Measurements from ENCODE around the gene SPEF2.

The SPEF2 gene

DNA sequence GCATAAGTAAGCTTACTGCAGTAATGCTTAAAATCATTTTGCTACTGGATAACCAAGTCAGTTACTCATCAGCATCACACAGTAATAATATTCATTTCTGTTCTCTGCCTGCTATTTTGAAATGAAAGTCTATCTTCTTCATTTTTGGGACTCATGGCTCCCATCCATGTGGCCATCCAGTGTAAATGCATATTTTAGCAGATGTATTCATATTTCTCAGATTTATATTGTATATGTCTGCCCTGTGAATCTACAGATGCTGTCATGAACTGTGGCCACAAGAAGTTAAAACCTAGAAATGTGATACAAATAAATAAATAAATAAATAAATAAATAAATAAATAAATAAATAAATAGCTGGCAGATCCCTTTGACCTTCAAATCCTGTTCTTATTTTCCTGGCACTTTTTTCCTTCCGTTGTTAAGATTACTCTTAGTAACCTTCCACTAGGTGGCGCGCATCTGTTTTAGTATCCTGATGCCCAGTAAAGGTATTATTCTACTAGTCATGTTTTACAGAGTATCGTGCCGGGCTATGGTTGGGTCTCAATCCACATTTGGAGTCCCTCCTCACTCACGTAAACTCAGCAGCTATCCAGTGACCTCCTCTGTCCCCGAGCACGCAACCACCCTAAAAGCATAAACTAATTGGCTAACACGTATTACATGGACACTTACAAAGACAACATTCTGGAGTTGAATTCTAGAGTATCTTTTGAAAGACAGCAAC lies 159.9 kb downstream of the SPEF2 start:
- H3K4me3 ChIP-seq (ENCODE audit: low read depth, low read length) = no peak overlapping the region
- no peak overlapping the region for H3K9ac ChIP-seq (ENCODE audit: low read length)
- H3K27me3 ChIP-seq (ENCODE audit: control insufficient read depth, insufficient read depth, low read length) = peaks cover 15% of the 10 kb centered on the region
- H3K27ac ChIP-seq (ENCODE audit: low read depth, low read length) = no peak overlapping the region
- no peaks in the 10 kb centered on the region for H3K36me3 ChIP-seq (ENCODE audit: control insufficient read depth, insufficient read depth, low read length)
- H3K9me3 ChIP-seq (ENCODE audit: control insufficient read depth, insufficient read depth, low read depth, low read length) = no peaks in the 10 kb centered on the region
- H3K4me1 ChIP-seq (ENCODE audit: control insufficient read depth, insufficient read depth, low read length) = no peaks in the 10 kb centered on the region

DNA sequence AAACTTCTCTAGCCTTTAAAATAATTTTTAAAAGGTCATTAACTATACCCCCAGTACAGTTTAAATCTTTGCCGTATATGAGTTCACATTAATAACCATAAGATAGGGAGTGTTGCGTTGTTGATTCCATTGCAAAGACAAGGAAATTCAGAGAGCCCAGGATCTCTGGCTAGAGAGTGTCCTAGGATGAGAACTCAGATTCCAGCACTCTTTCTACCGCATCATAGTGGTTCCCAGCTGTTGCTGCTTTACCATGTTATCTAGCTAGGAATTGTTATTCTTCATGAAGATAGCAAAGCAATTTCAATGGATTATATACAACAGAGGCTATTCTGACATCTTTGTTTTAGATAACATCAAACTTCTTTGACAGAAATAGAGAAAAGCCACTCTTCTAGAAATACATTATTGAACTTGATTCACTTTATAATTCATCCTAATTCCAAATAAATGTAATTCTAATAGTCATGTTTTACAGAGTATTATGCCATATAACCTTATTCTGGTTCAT lies 160.7 kb downstream of the SPEF2 start:
- H3K4me1 ChIP-seq (ENCODE audit: control insufficient read depth, insufficient read depth, low read length) = no peaks in the 10 kb centered on the region
- peaks cover 13% of the 10 kb centered on the region for H3K27me3 ChIP-seq (ENCODE audit: control insufficient read depth, insufficient read depth, low read length)
- H3K27ac ChIP-seq (ENCODE audit: low read depth, low read length) = no peak overlapping the region
- no peaks in the 10 kb centered on the region for H3K9me3 ChIP-seq (ENCODE audit: control insufficient read depth, insufficient read depth, low read depth, low read length)
- no peak overlapping the region for H3K9ac ChIP-seq (ENCODE audit: low read length)
- no peak overlapping the region for H3K4me3 ChIP-seq (ENCODE audit: low read depth, low read length)
- H3K36me3 ChIP-seq (ENCODE audit: control insufficient read depth, insufficient read depth, low read length) = no peaks in the 10 kb centered on the region

DNA sequence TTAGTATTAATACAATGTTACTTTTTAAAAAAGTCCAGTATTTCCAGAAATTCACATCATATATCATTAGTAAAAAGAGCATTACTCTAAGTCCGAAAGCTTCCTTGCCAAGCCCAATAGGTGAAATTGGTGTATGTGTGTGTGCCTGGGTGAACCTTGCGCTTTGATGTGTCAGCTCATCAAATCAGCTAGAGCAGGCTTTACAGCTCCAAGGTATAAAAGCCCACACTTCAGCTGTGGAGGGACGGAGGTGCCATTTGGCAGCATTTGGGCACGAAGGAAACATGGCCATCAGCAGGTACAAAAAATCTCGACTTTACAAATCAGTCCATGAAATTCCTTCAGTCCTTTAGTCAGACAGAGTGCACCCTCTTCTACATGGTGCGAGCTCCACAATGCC lies 162.6 kb downstream of the SPEF2 start:
- H3K36me3 ChIP-seq (ENCODE audit: control insufficient read depth, insufficient read depth, low read length) = no peaks in the 10 kb centered on the region
- no peaks in the 10 kb centered on the region for H3K9me3 ChIP-seq (ENCODE audit: control insufficient read depth, insufficient read depth, low read depth, low read length)
- no peak overlapping the region for H3K9ac ChIP-seq (ENCODE audit: low read length)
- H3K4me1 ChIP-seq (ENCODE audit: control insufficient read depth, insufficient read depth, low read length) = no peaks in the 10 kb centered on the region
- no peak overlapping the region for H3K27ac ChIP-seq (ENCODE audit: low read depth, low read length)
- H3K27me3 ChIP-seq (ENCODE audit: control insufficient read depth, insufficient read depth, low read length) = peaks cover 12% of the 10 kb centered on the region; the same call in 1 of the 2 replicates
- no peak overlapping the region for H3K4me3 ChIP-seq (ENCODE audit: low read depth, low read length)

DNA sequence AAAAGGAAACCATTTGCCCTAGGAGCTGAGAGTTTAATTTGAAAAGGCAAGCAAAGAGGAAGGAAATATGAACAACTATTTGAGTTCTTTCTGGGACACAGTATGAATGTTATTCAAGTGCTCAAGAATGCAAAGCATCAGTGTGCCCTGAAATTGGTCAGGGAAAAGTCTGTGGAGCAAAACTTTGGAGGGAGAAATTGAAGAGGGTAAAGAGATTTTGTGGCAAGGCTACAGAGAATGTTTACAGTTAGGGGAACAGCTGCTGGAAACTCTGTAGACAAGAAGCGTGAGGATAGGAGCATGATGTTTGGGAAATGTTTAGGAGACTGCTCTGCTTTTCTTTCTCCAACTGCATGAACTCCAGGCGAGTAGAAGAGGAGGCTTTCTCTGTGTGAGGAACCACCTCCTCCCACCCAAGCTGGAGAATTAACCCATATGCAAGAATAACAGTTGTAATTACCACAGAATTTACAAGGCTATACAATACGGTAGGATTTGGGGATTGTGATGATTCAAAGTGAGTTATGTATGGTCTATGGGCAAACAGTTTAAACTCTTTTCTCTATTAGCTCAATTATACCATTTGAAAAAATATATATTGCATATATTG lies 163.6 kb downstream of the SPEF2 start:
- Histone ChIP-seq H3K9ac (ENCODE audit: low read length) (no peak overlapping the region), H3K9me3 (ENCODE audit: control insufficient read depth, insufficient read depth, low read depth, low read length) (no peaks in the 10 kb centered on the region)

DNA sequence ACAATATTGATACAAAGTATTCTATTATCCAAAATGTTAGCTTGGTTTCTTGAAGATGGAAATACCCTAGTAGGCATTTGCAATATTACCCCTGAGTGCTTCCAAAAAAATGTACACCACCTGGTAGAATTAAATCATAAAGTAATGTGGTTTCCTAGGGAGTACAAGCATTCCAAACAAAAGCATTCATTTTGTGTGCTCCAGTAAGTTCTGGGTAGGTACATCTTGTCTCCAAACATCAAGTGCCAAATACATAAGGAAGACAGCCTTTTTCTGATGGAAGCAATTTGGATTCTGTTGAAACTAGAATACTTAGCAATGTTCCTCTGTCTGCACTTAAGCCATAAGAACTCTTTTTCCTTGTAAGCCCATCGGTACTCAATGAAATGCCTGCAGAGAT lies 165.9 kb downstream of the SPEF2 start:
- Histone ChIP-seq H3K9ac (ENCODE audit: low read length) (no peak overlapping the region), H3K4me1 (ENCODE audit: control insufficient read depth, insufficient read depth, low read length) (no peaks in the 10 kb centered on the region), H3K36me3 (ENCODE audit: control insufficient read depth, insufficient read depth, low read length) (no peaks in the 10 kb centered on the region), H3K27ac (ENCODE audit: low read depth, low read length) (no peak overlapping the region), H3K9me3 (ENCODE audit: control insufficient read depth, insufficient read depth, low read depth, low read length) (no peaks in the 10 kb centered on the region), H3K4me3 (ENCODE audit: low read depth, low read length) (no peak overlapping the region), H3K27me3 (ENCODE audit: control insufficient read depth, insufficient read depth, low read length) (peaks cover 12% of the 10 kb centered on the region; the same call in 1 of the 2 replicates)

More for the DNA sequence above, 163.6 kb downstream of the SPEF2 start:
- no peak overlapping the region for H3K27ac ChIP-seq (ENCODE audit: low read depth, low read length)
- H3K4me3 ChIP-seq (ENCODE audit: low read depth, low read length) = no peak overlapping the region
- peaks cover 12% of the 10 kb centered on the region; the same call in 1 of the 2 replicates for H3K27me3 ChIP-seq (ENCODE audit: control insufficient read depth, insufficient read depth, low read length)
- H3K4me1 ChIP-seq (ENCODE audit: control insufficient read depth, insufficient read depth, low read length) = no peaks in the 10 kb centered on the region
- H3K36me3 ChIP-seq (ENCODE audit: control insufficient read depth, insufficient read depth, low read length) = no peaks in the 10 kb centered on the region

DNA sequence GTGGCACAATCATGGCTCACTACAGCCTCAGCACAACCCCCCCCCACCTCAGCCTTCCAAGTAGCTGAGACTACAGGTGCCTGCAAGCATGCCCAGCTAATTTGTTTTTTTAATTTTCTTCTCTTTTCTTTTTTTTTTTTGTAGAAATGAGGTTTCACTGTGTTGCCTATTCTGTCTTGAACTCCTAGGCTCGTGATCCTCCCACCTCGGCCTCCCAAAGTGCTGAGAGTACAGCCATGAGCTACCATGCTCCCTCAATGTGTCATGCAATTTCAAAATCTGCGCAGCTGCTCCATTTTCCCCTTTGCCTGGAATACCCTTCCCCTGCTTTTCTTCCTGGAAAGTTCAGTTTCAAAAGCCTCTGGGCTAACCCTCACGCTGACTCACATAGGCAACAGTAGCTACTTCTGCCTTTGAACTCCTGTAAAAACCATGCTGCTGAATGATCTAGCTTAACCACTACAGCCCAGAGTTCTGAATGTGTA lies 168.0 kb downstream of the SPEF2 start:
- no peak overlapping the region for H3K27ac ChIP-seq (ENCODE audit: low read depth, low read length)
- no peaks in the 10 kb centered on the region for H3K9me3 ChIP-seq (ENCODE audit: control insufficient read depth, insufficient read depth, low read depth, low read length)
- H3K4me1 ChIP-seq (ENCODE audit: control insufficient read depth, insufficient read depth, low read length) = no peaks in the 10 kb centered on the region
- H3K27me3 ChIP-seq (ENCODE audit: control insufficient read depth, insufficient read depth, low read length) = 0 out of 2 replicates have a peak, but pooled peaks cover 4% of the 10 kb centered on the region
- no peak overlapping the region for H3K9ac ChIP-seq (ENCODE audit: low read length)
- no peaks in the 10 kb centered on the region for H3K36me3 ChIP-seq (ENCODE audit: control insufficient read depth, insufficient read depth, low read length)
- no peak overlapping the region for H3K4me3 ChIP-seq (ENCODE audit: low read depth, low read length)

DNA sequence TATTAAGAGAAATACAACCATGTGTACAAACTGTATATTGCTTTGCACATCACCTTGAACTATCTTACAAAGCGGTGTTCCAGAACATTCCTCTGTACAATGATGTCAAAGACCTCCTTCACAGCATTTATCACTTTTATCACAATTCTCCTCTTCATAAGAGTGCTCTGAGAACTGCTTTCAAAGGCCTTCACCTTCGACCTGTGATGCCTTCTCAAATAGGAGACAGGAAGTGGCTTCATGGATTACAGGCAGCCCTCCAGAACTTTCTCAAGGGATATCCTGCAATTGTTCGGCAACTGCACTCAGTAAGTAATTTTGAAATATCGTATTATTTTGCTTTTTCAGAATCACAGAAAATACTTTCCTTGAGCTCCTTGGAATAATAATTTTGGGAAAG lies 171.1 kb downstream of the SPEF2 start:
- H3K4me3 ChIP-seq (ENCODE audit: low read depth, low read length) = no peak overlapping the region
- H3K27me3 ChIP-seq (ENCODE audit: control insufficient read depth, insufficient read depth, low read length) = 0 out of 2 replicates have a peak, but pooled peaks cover 1% of the 10 kb centered on the region
- no peaks in the 10 kb centered on the region for H3K36me3 ChIP-seq (ENCODE audit: control insufficient read depth, insufficient read depth, low read length)
- no peak overlapping the region for H3K9ac ChIP-seq (ENCODE audit: low read length)
- no peaks in the 10 kb centered on the region for H3K4me1 ChIP-seq (ENCODE audit: control insufficient read depth, insufficient read depth, low read length)
- no peaks in the 10 kb centered on the region for H3K9me3 ChIP-seq (ENCODE audit: control insufficient read depth, insufficient read depth, low read depth, low read length)
- H3K27ac ChIP-seq (ENCODE audit: low read depth, low read length) = no peak overlapping the region

DNA sequence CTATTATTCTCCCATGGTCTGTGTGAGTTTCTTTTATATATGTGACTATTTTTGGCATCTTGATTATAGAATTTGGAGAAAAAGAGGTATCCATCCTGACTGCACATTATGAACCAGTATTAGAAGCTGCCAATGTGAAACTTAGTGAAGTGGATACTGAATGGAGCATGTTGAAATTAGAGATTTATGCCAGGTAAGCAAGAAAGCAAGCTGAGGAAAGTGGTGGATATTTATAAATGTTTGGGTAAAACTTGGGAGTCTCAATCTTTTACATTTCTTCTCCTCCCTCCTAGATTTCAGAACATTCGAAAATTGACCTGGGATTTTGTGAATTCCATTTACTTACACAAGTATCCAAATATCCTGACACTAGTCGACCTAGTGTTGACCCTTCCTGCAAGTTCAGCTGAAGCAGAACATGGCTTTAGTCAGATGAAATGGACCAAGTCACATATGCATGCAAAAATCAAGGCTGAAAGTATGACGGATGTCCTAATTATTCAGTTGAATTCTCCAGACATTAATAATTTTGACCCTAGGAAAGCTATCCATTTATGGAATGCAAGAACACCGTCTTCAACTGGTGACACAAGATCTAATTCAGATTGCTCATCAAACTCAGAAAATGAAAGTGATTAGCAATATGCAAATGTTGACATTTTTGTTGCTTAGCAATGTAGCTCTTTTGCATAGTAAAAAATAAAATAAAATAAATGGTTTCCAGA lies 172.2 kb downstream of the SPEF2 start:
- H3K27me3 ChIP-seq (ENCODE audit: control insufficient read depth, insufficient read depth, low read length) = no peaks in the 10 kb centered on the region
- H3K4me3 ChIP-seq (ENCODE audit: low read depth, low read length) = no peak overlapping the region
- H3K9me3 ChIP-seq (ENCODE audit: control insufficient read depth, insufficient read depth, low read depth, low read length) = no peaks in the 10 kb centered on the region
- no peak overlapping the region for H3K27ac ChIP-seq (ENCODE audit: low read depth, low read length)
- no peaks in the 10 kb centered on the region for H3K36me3 ChIP-seq (ENCODE audit: control insufficient read depth, insufficient read depth, low read length)
- peaks cover 7% of the 10 kb centered on the region; the same call in 1 of the 2 replicates for H3K4me1 ChIP-seq (ENCODE audit: control insufficient read depth, insufficient read depth, low read length)
- H3K9ac ChIP-seq (ENCODE audit: low read length) = no peak overlapping the region

DNA sequence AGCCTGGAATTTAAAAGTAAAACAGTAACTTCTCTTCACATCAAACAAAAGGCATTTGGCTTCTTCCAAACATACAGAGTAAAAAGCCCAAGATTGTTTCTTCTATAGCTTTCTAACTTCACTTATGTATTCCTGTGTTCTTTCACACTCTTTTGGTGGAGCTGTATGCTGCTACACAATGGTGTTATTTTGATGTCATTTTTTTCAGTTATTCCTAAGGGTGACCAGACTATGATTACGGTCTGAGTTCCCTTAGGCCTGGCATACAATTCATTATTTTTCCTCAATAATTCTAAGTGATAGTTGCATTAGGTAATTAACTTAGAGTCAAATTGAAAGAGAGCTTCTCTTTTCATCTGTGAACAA lies 172.8 kb downstream of the SPEF2 start:
- Histone ChIP-seq H3K9ac (ENCODE audit: low read length) (no peak overlapping the region), H3K4me1 (ENCODE audit: control insufficient read depth, insufficient read depth, low read length) (peaks cover 10% of the 10 kb centered on the region; the same call in 1 of the 2 replicates), H3K9me3 (ENCODE audit: control insufficient read depth, insufficient read depth, low read depth, low read length) (no peaks in the 10 kb centered on the region), H3K27me3 (ENCODE audit: control insufficient read depth, insufficient read depth, low read length) (no peaks in the 10 kb centered on the region), H3K4me3 (ENCODE audit: low read depth, low read length) (no peak overlapping the region), H3K36me3 (ENCODE audit: control insufficient read depth, insufficient read depth, low read length) (no peaks in the 10 kb centered on the region), H3K27ac (ENCODE audit: low read depth, low read length) (no peak overlapping the region)

DNA sequence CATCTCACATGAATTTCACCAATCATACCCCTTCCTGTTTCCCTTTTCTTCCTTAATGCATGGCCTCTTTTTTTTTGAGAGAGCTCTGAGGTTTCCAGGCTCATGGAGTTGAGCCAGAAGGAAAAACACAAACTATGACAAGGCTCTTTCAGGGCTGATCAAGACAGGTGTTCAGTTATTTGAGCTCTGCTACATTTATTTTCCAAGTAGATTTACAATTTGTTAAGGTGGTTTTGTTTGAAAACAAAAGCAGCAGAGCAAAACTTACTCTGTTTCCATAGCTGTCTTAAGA lies 176.6 kb downstream of the SPEF2 start:
- no peaks in the 10 kb centered on the region for H3K27me3 ChIP-seq (ENCODE audit: control insufficient read depth, insufficient read depth, low read length)
- peaks cover 10% of the 10 kb centered on the region; the same call in 1 of the 2 replicates for H3K4me1 ChIP-seq (ENCODE audit: control insufficient read depth, insufficient read depth, low read length)
- no peak overlapping the region for H3K27ac ChIP-seq (ENCODE audit: low read depth, low read length)
- H3K36me3 ChIP-seq (ENCODE audit: control insufficient read depth, insufficient read depth, low read length) = no peaks in the 10 kb centered on the region
- H3K9me3 ChIP-seq (ENCODE audit: control insufficient read depth, insufficient read depth, low read depth, low read length) = no peaks in the 10 kb centered on the region
- no peak overlapping the region for H3K4me3 ChIP-seq (ENCODE audit: low read depth, low read length)
- no peak overlapping the region for H3K9ac ChIP-seq (ENCODE audit: low read length)
